K562 (cell line): ENCODE data around the gene CADPS2. TPM values are rescaled to one million over a fixed set of nuclear protein-coding genes. Genes with fewer than 3 reads are reported as not detected.

ENCODE experiments used
- ATAC-seq: fragments of 200-7000 bp; cut with Tn5 transposase; 3 replicates; pipeline ENCODE4 v1.9.1; 2020; ENCODE audit warnings: moderate library complexity
- BruUV-seq: library from RNA; stranded (reverse); fragments of 400-500 nt; replicated peaks from 2 replicates; lab custom pipeline; 2021; lab: Mats Ljungman, UMichigan
- CTCF ChIA-PET: fragments of 300-600 bp; formaldehyde crosslinking; extraction: SDS; loops from one replicate; lab custom pipeline; 2021; ENCODE audit warnings: low intra/inter-chr PET ratio; lab: Yijun Ruan, JAX
- POLR2A ChIA-PET: fragments of 300-600, 350-650 bp; sonication (Branson Sonifier 250); formaldehyde crosslinking; extraction: SDS; loops from one replicate; lab custom pipeline; 2021; ENCODE audit warnings: antibody characterized with exemption, inconsistent platforms; lab: Yijun Ruan, JAX
- DNase-seq, 4 experiments: peaks; one replicate each; pipeline versions ENCODE4 v3.0.0 to v3.0.0-alpha.2; 2011 to 2018; ENCODE audit warnings: low spot score in 3 of 4, mixed read lengths in 3 of 4; ENCODE audit errors: extremely low read depth in 1 of 4
- FAIRE-seq: peaks from 2 replicates; lab custom pipeline; 2011; peaks lifted over from hg19 to GRCh38; lab: Jason Lieb, UNC
- H2AFZ ChIP-seq: 2 replicates; pipeline ENCODE4 v1.6.0; 2011; ENCODE audit warnings: low read depth, low read length, control low read depth, inconsistent platforms
- H3K27ac ChIP-seq: fragments of 200-600 bp; 3 replicates; pipeline ENCODE4 v1.8.0; 2011; ENCODE audit warnings: low read depth, mild to moderate bottlenecking, control low read depth, inconsistent platforms, low read length, moderate library complexity, mixed read lengths; ENCODE audit errors: extremely low read depth
- H3K27me3 ChIP-seq, 2 experiments: fragments of 300-600 bp in 1 of 2; 2 replicates in 1 of 2; 3 replicates in 1 of 2; pipeline versions ENCODE4 v1.6.0 to v1.8.0; 2011; ENCODE audit warnings: inconsistent platforms in 2 of 2, low read length in 2 of 2, mild to moderate bottlenecking in 1 of 2, mixed read lengths in 1 of 2, moderate library complexity in 1 of 2; ENCODE audit not compliant: control insufficient read depth in 2 of 2, insufficient read depth in 2 of 2
- H3K36me3 ChIP-seq: fragments of 300-600 bp; 3 replicates; pipeline ENCODE4 v1.8.0; 2011; ENCODE audit warnings: mild to moderate bottlenecking, low read length, inconsistent platforms; ENCODE audit not compliant: control insufficient read depth, insufficient read depth
- H3K4me1 ChIP-seq, 2 experiments: fragments of 200-600 bp in 1 of 2; replicated peaks in 1 of 2; 2 replicates in 1 of 2; 3 replicates in 1 of 2; pipeline versions ENCODE4 v1.5.1 to v1.8.0; 2011; ENCODE audit warnings: inconsistent platforms in 2 of 2, low read length in 2 of 2, mild to moderate bottlenecking in 1 of 2, mixed read lengths in 1 of 2, moderate library complexity in 1 of 2; ENCODE audit not compliant: control insufficient read depth in 2 of 2, insufficient read depth in 2 of 2
- H3K4me2 ChIP-seq: 2 replicates; pipeline ENCODE4 v1.6.1; 2011; ENCODE audit warnings: low read length, control low read depth, inconsistent platforms, mixed read lengths; ENCODE audit not compliant: insufficient read depth
- H3K4me3 ChIP-seq: fragments of 200-600 bp; sonication (generic), shearing (Covaris generic); 2 replicates; pipeline ENCODE4 v1.5.1; 2016; ENCODE audit warnings: control low read depth, inconsistent platforms
- H3K79me2 ChIP-seq: fragments of 200-600 bp; 3 replicates; pipeline ENCODE4 v1.8.0; 2011; ENCODE audit warnings: low read length, inconsistent platforms; ENCODE audit not compliant: control insufficient read depth, insufficient read depth
- H3K9ac ChIP-seq, 2 experiments: 2 replicates each; pipeline versions ENCODE4 v1.6.0 to v1.6.1; 2011; ENCODE audit warnings: low read depth in 2 of 2, low read length in 2 of 2, control low read depth in 1 of 2, inconsistent platforms in 1 of 2, mild to moderate bottlenecking in 1 of 2, mixed read lengths in 1 of 2; ENCODE audit not compliant: insufficient read depth in 1 of 2
- H3K9me1 ChIP-seq: one replicate; pipeline ENCODE4 v1.6.0; 2011; ENCODE audit warnings: inconsistent platforms, mild to moderate bottlenecking, low read length, moderate library complexity; ENCODE audit not compliant: control insufficient read depth, insufficient read depth
- H3K9me3 ChIP-seq: replicated peaks from 2 replicates; pipeline ENCODE4 v1.5.1; 2011; ENCODE audit warnings: low read depth, low read length, inconsistent platforms; ENCODE audit not compliant: control insufficient read depth, insufficient read depth
- H4K20me1 ChIP-seq: replicated peaks from 2 replicates; pipeline ENCODE4 v1.6.1; 2011; ENCODE audit warnings: low read length, inconsistent platforms, mixed read lengths; ENCODE audit not compliant: control insufficient read depth, insufficient read depth
- FOS ChIP-seq: IDR thresholded peaks from 3 replicates; pipeline ENCODE4 v1.6.1; 2011; ENCODE audit not compliant: insufficient read length; ENCODE audit errors: extremely low read depth
- SMARCC2 ChIP-seq: fragments of 450-650 bp; IDR thresholded peaks from 2 replicates; pipeline ENCODE4 v1.6.1; 2017; ENCODE audit warnings: antibody characterized with exemption, moderate library complexity, mild to moderate bottlenecking, low read depth
- ZNF766 ChIP-seq: fragments of 200-800 bp; sonication (Bioruptor generic); conservative IDR thresholded peaks from 2 replicates; pipeline ENCODE4 v1.6.1; 2016; ENCODE audit warnings: missing genetic modification characterization, missing compliant biosample characterization
- WGBS: fragments of 100-300 bp; shearing (Covaris generic); methylation state at CpG from one replicate; pipeline ENCODE4 v1.1.6; 2016; ENCODE audit warnings: low coverage, mixed read lengths; ENCODE audit not compliant: insufficient coverage; ENCODE audit errors: missing lambda C conversion rate; 5-methylcytosine and 5-hydroxymethylcytosine counted together
- in situ Hi-C: fragments of 300-500 bp; cut with MboI; formaldehyde crosslinking; loops from 4 replicates; pipeline ENCODE4 v1.15.0; 2018; ENCODE audit warnings: inconsistent platforms, mixed read lengths
- intact Hi-C: fragments of 100-400 bp; cut with micrococcal nuclease; formaldehyde crosslinking; loops from 2 replicates; pipeline ENCODE4 v1.14.2; 2022
- polyA plus RNA-seq, 8 experiments: library from polyadenylated mRNA; depleted of rRNA in 4 of 8; stranded (reverse) in 5 of 8; unstranded in 3 of 8; fragments of >200 nt; fragmentation: Nextera tagmentation in 2 of 8; fragmentation: Illumina TruSeq in 1 of 8; extraction: Ambion mirVana in 2 of 8; extraction: Trizol in 1 of 8; gene quantifications; 2 replicates each; pipeline versions ENCODE4 v1.2.1 to v1.2.3, GENCODE V29; 2011 to 2014; ENCODE audit warnings: inconsistent platforms in 1 of 8, missing spikeins in 1 of 8
- total RNA-seq, 7 experiments: library from RNA; depleted of rRNA in 6 of 7; stranded (reverse); fragments of >200 nt in 6 of 7; fragmentation: Illumina TruSeq in 2 of 7; extraction: Trizol in 2 of 7; gene quantifications; 2 replicates each; pipeline versions ENCODE4 v1.2.1 to v1.2.3, GENCODE V29; 2011 to 2021; ENCODE audit warnings: low replicate concordance in 1 of 7
- TF ChIP-seq, protein P1 (sequence below): fragments of 450-650 bp; IDR thresholded peaks from 2 replicates; pipeline ENCODE4 v1.6.1; 2018; ENCODE audit warnings: mild to moderate bottlenecking, low read depth; ENCODE audit not compliant: partially characterized antibody

Gene CADPS2
- total and polyA plus RNA-seq, 9 of the 15 experiments (the other 6 are each of a cell fraction or from before 2014, with no cell fraction given): 0.03 to 0.14 (median 0.04) TPM; not detected in 1

DNA sequence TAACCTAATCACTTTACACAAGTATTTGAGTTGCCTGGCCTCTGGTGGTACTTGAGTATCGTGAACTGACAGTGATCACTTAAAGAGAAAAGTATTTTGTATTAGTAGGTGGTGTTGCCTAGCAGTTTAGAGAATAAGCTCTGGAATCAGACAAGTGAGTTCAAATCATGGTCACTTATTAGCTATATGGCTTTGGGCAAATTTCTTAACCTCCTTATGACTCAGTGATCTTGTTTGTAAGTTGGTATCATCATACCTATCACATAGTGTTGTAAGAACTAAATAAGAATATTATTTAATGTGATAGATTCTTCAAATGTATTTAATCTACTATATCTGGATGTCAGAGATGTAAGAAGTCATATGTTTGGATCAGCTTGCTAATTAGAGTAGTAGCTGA is 351.2 kb downstream of the CADPS2 start:
- Histone ChIP-seq H3K9ac (no peak overlapping the region), H3K4me1 (no peaks in the 10 kb centered on the region), H3K9me1 (no peaks in the 10 kb centered on the region), H3K4me3 (no peak overlapping the region), H3K79me2 (no peaks in the 10 kb centered on the region), H3K27ac (no peak overlapping the region), H3K4me2 (no peak overlapping the region), H3K27me3 (no peaks in the 10 kb centered on the region), H3K9me3 (no peaks in the 10 kb centered on the region), H3K36me3 (no peaks in the 10 kb centered on the region), H2AFZ (no peak overlapping the region), H4K20me1 (no peaks in the 10 kb centered on the region)
- WGBS: 0% methylated on average over 1 of the region's 1 CpG
- in situ Hi-C loops (no loop called here), intact Hi-C loops (loop anchor here (2.0 kb wide), 1 partner anchor 448 kb away; no protein-coding TSS in a partner anchor)
- CTCF ChIA-PET: no interaction called here
- FAIRE-seq: no peak
- no TSS peak for BruUV-seq
- TF ChIP-seq FOS (no peak), SMARCC2 (no peak), ZNF766 (CRISPR knock-in tag) (no peak)
- TF ChIP-seq, protein P1, sequence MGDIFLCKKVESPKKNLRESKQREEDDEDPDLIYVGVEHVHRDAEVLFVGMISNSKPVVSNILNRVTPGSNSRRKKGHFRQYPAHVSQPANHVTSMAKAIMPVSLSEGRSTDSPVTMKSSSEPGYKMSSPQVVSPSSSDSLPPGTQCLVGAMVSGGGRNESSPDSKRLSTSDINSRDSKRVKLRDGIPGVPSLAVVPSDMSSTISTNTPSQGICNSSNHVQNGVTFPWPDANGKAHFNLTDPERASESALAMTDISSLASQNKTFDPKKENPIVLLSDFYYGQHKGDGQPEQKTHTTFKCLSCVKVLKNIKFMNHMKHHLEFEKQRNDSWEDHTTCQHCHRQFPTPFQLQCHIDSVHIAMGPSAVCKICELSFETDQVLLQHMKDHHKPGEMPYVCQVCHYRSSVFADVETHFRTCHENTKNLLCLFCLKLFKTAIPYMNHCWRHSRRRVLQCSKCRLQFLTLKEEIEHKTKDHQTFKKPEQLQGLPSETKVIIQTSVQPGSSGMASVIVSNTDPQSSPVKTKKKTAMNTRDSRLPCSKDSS: no peak
- no peak for ATAC-seq
- POLR2A ChIA-PET: no interaction called here
- no peak for DNase-seq
